HG02852 (cell line): ENCODE results near the gene STARD13.
A peak's percentile ranks its signal among the peaks of the same experiment; 100 is the strongest.

Experiments
- ATAC-seq: cut with Tn5 transposase; IDR thresholded peaks from one replicate; pipeline ENCODE4 v1.9.1; 2021; ENCODE audit warnings: mild to moderate bottlenecking, moderate library complexity; ENCODE audit not compliant: unreplicated experiment

STARD13 gene

DNA sequence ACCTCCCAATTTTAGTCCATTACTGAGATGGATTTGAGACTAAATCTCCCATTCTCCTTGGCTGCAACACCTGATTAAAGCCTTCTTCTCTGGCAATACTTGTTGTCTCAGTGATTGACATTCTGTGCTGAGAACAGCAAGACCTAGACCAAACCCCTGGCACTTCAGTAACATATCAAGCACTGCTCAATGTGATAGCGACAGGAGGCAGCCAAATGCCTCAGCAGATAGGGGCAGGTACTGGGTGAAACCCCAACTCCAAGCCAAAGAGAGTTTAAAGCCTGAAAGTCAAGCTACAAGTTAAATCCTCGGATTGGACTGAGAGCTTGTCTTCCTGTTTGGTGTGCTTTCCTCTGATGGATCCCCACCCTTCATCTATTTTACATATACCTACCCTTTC lies 52.7 kb downstream of the STARD13 start:
- no peak for ATAC-seq

DNA sequence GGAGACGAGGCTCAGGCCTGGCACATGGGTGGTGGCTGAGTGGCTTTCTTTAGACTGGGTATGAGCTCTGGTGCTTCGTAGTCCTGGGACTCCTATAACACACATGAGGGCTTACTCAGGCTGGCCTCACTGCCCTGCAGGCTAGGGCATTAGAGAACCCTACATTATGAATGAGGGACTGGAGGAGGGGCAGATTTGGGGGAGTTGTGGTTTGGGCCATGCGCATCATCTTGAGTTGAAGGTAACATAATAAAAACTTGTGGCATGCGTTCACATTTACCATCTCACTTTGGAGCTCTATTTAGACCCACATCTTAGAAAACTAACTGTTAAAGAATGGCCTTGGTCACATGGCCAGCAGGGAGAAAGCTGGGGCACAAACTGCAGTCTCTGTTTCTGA lies 54.2 kb downstream of the STARD13 start:
- no peak for ATAC-seq

DNA sequence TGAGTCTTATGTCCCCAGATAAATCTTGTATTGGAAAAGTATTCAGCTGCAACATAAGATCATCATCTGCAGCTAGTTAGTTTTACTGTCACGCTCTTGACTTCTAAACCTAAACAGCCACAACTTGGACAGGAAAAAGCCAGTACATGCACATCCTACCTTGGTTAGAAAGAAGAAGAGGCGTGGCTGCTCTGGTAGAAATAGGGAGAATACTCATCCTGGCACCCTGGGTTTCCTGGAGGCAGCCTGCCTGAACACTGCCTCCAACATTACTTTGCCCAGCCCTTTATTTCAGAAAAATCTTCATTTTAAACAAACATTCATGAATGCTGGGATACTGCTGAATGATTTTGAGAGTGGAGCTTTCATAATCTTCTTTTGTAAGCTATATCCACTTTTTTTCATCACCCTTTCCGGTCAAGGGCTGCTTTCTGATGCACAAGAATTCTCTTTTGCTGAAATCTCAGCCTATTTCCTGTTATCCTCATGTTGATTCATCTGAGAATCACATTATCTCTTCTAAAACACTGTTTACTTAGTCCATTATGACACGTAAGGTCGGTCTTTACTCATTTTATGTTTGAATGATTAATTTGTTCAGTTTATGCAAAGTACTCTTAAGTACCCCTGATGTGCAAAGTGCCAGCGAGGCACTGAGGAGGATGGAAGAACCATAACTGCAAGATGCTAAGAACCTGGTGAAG lies 55.2 kb downstream of the STARD13 start:
- no peak for ATAC-seq

DNA sequence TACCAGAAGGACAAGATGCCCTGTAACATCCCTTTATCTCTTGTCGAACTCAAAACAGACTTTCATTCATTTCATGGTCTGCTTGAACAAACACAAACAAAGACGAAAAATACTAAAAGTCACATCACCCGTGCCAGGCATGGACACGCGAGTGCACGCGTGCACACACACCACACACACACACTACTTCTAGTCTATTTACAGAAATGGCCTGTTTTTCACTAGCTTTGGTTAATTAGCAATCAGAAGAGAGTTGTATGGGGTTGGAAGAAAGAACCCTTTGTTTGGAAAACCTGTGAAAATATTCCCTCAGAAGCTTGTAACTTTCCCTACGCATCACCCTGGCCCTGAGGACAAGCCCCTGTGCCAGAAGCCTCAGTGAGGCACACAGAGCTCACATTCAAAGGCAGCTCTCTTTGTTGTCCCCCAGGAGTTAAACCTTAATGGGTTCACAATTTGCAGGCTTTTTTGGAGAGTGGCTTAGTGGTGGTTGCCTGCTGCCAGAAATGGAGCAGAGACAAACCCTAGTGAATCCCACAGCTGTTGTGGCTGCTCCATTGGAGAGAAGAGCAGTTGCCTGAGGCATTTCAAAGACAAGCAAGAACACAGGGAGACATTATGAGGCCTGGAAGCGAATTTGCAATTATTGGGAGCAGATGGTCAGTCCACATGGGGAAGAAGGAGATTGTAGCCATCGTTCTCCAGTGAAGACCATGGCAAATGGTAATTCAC lies 55.9 kb downstream of the STARD13 start:
- ATAC-seq: no peak

DNA sequence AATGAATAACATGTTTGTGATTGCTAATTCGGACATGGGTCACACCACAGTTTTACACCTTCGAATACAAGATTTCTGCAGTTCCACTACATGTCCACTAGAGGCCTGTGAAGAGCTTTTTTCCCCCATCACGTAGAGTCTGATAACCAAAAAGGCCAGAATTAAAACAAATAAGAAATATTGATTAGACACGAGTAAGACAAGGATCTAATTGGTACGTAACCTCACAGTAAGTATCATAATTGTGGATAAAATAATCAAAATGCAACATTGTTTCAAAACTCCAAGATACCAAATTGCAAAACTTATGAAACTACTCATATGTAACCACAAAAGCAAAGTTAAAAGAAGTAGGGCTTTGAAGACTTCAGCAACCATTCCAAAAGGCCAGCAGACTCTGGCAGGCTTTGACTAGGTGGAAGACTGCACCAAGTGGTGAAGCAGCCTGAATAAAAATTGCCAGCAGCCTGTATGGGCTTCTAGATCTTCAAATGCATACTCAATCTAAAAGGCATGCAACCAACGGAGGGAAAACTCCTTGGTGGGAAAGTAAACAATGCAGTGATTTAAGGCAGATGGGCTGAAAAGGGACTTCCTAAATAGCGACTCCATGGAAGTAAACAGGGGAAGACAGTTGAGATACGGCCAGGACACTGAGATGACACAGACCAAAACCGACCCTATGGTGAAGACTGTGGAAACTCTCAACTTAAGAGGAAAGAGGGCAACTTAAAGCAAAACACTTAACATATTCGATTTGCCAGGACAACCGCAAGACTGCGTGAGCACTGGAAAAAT lies 56.7 kb downstream of the STARD13 start:
- peak; percentile 73 for ATAC-seq

DNA sequence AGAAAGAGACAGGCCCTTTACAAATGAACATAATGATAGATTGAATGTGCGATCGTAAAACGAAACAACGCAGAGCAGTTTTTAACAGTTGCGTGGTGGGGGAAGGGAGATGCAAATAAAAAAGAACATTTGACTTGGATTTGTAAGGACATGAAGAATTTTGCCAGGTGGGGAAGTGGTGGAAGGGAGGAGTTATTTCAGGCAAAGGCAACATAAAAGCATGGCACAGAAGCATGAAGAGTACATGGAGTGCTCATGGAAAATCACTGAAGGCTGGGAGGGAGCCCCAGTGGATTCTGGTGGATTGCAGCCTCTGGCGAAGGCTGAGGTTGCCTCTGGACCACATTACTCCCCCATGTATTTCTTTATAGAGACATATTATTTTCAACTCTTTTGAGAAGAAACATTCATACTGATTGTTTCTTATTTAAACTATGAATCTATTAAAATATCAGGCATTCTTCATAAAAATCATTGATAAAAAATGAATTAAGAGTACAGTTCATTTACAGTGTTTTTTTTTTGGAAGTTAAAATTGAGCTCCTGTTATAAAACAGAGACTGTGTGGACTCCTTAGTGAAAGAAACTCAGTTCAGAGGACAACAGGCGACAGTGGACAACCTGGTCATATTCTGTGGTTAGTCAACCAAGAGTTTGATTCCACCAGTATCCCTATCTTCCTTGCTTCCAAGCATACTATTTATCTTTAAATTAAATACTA lies 57.5 kb downstream of the STARD13 start:
- no peak for ATAC-seq

DNA sequence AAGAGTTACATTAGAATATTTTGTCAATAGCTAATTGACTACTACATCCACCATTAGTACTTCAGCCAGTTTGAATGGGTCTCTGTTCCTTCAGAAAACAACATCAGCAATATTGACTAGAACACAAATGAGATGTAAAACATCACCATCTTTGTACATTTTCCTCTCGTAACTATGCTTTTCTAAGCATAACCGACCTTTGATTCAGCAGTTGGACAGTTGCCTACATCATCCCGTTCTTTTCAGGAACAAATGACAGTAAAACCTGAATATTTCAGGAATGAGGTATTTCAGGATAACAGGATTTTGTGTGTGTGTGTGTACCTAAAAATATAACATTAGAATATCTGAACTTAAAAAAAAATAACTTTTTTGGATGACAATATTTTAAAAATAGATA lies 60.9 kb downstream of the STARD13 start:
- ATAC-seq: no peak

DNA sequence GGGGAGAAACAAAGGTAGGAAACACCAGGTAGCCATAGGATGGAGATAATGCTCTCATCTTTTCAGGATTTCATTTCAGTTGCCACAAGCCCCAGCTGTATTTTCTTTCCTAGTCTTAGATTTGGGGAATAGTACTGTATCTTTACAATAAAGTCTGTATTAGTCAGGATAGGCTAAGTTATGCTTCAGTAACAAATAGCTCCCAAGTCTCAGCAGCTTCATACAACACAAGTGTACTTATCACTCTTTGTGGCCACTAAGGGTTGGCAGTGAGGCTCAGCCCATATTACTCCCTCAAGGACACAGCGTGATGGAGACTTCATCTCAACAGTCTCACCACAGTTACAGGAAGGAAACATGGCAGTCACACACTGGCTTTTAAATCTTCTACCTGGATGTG lies 61.4 kb downstream of the STARD13 start:
- no peak for ATAC-seq

DNA sequence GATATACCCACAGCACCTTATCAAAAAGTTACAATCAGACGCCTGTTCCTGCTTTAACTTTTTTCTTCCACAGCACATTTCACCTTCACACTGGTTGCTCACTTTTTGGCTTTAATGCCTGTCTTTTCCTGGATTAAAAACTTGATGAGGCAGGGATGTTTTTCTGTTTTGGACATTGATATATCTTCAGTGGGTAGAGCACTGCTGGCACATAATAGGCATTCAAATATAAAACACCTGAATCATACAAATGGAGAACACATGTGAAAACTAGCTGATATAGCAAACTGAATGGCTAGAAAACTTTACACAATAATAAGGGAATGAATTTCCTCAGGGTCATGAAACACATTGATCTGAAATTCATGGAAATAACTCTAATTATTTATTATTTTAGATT lies 65.6 kb downstream of the STARD13 start:
- no peak for ATAC-seq

DNA sequence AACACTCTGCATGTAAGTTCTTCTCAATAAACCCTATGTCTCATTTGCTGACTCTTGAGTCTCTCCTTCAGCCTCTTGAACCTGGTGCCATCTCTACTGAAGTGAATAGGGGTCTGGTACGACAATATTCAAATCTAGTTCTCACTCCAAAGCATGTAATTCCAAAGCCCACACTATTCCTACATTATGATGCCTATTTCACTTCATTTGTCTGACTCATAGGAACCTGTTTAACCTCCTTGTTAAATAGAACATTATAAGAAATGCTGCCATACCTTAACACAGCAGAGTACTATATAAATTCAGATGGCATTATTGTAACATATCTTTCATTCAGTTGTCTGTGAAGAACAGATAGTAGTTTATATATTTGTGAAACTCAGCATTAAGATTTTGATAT lies 67.1 kb downstream of the STARD13 start:
- ATAC-seq: no peak

DNA sequence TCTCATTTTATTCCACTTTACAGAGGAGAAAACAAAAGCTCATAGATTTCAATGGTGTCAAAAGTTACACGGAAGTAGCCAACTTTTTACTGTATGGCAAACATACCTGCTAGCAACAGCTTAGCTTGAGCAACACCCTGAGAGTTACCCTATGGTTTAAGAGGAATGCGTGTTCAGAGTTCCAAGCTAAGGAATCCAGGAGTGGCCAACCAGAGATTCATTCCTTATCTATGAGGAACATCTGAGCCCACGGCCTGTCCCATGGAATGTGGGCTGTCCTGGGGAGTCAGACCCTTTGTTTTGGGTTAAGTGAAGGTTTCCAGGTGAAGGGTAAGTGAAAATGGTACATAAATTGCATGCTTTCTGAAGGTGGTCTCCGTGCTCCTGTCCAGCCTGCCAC lies 67.5 kb downstream of the STARD13 start:
- ATAC-seq: no peak

DNA sequence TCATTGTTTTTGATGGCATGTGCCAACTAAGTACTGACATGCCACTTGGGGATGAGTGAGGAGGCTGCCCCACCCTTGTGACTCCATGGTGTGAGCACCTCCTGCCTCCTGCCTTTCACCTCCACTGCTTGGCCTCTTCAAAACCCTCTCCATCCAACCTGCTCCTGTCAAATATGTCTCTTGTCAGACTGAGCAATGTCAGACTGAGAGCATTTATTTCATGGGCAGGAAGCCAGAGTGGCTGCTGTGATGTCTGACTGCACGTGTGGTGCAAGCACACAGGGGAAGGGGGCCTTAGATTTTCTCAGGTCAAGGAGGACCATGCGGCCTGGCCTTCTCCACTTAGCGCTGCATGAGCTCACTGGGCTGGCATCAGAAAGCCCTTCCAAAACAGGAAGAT lies 68.3 kb downstream of the STARD13 start:
- ATAC-seq: no peak

DNA sequence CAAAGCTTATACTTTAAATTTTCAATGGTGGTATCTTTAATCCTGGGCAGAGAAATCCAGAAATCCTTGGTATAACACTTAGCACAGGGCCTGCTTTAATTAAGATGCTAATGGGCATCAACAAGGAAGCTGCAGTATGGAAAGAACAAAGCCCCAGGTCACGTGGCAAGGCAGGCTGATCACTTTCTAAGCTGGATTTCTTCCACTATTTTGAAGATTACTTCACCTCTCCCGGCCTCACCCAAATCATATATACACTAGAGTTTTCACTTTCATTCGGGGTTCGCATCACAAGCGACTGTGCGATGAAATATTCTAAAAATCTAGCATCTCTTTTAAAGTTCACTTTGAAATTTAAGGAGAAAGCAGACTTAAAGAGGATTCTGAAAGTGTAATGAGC lies 71.8 kb downstream of the STARD13 start:
- ATAC-seq: no peak

DNA sequence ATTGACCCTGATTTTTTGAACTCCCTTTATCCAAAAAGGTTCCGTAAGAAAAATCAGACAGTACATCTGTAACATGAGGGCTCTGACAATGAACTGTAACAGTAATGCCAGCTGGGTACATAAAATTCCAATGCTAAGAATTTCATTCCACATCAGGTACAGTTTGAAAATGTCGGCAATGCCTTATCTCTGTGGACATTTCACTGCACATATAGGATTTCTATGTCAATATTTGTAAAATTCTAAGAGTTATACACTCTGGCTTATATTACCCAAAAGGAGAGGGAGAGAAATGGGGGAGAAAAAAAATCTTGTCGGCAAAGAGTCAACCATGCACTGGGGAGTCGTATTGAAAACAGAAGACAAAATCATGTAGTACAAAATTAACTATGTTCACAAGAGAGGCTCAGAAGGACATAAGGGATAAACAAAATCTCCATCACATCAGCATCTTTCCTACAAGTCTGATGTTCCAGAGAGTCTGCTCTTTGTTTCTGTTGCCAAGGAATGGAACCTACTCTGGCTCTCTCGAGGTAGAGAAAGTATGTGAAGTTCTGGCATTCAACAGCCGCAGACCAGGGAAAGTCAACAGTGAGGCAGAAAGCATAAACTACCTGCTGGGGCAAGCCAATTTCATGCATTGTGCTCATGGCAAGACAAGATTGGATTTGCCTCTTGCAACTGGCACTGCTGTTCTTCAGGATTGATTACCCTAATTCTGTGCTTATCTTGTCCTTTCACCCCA lies 72.4 kb downstream of the STARD13 start:
- ATAC-seq: no peak

DNA sequence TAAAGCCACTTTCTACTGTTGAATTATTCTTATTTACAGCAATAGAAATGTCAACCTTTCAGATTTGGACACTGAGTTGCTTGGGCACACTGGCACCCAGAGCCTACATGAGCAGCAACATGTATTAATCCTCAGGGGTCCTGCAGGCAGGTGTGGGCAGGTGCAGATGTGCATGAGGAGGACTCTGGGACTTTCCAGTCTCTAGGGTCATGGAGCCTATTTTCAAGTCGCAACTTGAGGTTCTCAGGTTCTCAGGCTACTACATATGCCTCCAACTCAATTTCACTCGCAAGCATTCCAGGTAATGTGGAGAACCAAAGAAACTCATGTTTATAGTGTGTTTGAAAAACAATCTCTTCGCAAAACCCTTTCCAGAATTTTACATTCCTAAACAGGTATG lies 73.2 kb downstream of the STARD13 start:
- no peak for ATAC-seq

DNA sequence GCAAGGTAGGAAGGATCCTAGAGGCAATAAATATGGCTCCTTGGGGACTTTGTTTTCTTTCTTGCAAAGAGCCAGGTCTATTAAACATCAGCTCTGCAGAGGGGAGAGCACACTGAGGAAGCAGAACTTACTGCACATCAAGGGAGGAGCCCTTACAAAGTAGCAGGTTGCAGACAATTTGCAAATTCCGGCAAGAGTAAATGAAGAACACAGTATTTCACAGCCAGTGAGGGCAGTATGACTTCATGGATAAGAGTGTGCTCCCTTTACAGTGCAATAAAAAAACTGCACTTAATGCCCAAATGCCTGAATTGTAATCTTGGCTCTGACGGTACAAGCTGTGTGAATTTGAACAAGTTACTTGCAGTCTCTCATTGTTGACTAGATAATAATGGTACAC lies 75.5 kb downstream of the STARD13 start:
- no peak for ATAC-seq

DNA sequence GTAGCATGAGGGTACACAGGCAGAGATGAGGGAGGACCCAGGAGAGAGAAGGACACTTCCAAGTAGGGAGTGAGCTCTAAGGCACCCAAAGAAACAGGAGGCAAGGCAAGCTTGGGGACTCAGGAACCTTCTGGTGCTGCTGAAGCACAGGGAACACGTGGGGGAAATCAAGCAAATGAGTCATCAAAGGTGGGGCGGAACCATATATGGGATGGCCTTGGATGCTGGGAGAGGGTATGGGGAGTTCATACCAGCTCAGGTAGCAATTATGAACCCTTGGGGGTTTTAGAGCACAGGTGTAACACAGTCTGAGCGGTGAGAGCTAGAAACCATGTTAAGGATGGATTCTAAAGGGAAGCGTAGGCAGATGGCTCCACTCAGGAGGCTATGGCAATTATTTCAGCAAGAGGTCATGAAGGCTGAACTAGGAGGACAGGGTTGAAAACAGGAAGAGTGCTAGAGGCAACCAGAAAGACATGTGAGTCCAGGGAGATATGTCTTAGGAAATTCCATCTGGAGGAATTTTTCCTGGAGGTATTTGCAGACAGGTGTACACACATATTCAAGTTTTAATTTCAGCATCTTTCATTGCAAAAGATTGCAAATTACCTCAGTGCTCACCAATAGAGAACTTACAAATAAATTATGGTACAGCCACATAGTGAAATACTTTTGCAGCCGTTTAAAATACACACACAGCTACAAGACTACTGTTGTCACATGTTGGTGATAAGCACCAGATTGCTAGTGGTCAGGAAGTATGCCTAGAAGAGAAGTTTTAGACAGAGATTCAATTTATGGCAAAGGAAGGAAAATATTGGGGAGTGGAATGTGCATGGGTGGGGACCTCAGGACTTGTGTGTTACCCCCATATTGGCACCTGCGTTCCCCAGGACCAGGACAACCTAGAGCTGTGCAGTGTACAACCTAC lies 77.0 kb downstream of the STARD13 start:
- ATAC-seq: no peak

DNA sequence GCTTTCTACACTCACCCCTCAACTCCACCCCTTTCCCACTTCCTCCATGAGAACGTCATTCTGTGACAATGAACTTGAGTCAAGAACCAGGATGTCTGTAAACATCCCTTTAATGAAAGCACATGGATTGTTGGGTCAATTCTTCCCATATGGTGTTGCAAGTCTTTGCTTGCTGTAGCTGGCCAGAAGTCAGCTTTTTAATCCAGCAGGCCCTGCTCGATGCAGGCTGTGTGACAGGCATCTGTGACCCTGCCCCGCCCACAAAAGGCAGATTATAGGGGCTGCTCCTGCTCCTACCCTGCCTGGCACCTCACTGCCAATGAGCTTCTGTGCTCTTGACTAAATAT lies 78.0 kb downstream of the STARD13 start:
- ATAC-seq: no peak

DNA sequence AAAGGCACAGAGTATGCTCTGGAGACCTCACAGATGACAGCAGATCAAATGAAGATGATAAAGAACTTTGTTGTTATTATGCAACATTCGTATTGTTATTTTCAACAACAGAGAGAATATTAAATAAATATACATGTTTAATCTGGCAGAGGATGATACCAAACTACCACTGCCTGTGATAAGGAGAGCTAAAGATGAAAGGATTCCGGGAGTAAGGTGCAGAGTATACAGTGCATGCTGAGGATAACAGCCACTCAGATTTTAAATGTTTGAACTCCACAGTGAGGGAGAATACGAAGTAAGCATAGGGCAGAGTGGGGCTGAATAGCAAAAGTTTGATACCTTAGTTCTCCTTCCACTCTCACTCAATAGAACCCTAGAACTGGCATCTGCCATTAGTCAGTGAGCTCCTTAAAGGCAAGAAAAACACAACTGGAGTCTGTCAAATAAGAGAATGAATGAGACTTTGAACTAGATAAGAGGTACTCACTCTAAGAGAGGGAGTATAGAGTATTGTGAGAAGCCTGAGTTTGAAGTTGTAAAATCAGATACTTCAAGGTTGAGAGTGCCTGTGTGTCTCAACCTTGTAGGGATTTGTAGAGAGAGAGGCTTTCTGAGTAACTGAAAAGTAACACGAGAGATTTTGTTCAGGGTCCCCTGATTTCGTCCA lies 78.5 kb downstream of the STARD13 start:
- no peak for ATAC-seq
